Measurements from ENCODE around the gene ABCB9. TPM values are rescaled to one million over a fixed set of nuclear protein-coding genes. Genes with fewer than 3 reads are reported as not detected.

The ABCB9 gene
- total and polyA plus RNA-seq, 2 of the 8 experiments (the other 6 are each of a cell fraction or from before 2014, with no cell fraction given): 3.8 to 8.0 TPM

DNA sequence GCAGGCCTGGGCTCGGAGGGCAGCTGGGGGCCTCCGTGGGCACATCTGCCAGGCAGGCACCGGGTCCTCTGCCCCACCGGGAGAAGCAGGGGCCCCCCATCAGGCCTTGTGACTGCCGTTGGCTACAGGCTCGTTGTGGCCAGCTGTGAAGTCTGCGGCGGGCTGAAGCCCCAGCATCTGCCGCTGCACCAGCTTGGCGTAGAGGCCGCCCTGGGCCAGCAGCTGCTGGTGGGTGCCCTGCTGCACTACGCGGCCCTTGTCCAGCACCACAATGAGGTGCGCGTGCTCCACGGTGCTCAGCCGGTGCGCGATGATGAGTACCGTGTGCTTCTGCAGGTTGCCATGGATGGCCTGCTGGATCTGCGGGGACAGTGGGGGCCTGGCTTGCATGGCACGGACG lies 36.5 kb downstream of the ABCB9 start:
- Histone ChIP-seq H2AFZ (ENCODE audit: low read length) (no peak overlapping the region), H2BK120ac (replicated peaks; ENCODE audit: low read depth, low read length) (no peak overlapping the region), H3K9me3 (ENCODE audit: insufficient read depth in 2 of 2, low read depth in 1 of 2, low read length in 1 of 2) (no peaks in the 10 kb centered on the region), H3K4ac (replicated peaks; ENCODE audit: insufficient read length, low read depth, low read length) (no peak overlapping the region), H3K9ac (replicated peaks in 1 of 4; ENCODE audit: extremely low read depth in 1 of 4, low read depth in 3 of 4, low read length in 3 of 4) (no peak overlapping the region), H3K79me2 (ENCODE audit: control insufficient read depth in 1 of 2, insufficient read depth in 2 of 2, low read length in 2 of 2) (no peaks in the 10 kb centered on the region), H2AK5ac (ENCODE audit: low read depth, low read length) (no peak overlapping the region), H4K5ac (ENCODE audit: insufficient read length, low read depth, low read length) (no peak overlapping the region), H2BK12ac (ENCODE audit: low read depth, low read length) (no peak overlapping the region), H3K23ac (ENCODE audit: insufficient read length) (no peak overlapping the region), H4K20me1 (replicated peaks in 1 of 2; ENCODE audit: control insufficient read depth in 1 of 2, insufficient read depth in 2 of 2, low read length in 2 of 2) (no peaks in the 10 kb centered on the region), H2BK15ac (ENCODE audit: low read length) (no peak overlapping the region), H3K36me3 (ENCODE audit: control insufficient read depth in 2 of 4, insufficient read depth in 4 of 4, low read length in 3 of 4) (no peaks in the 10 kb centered on the region), H3K4me2 (ENCODE audit: insufficient read depth in 1 of 2, low read depth in 2 of 2, low read length in 2 of 2) (no peak overlapping the region), H4K91ac (replicated peaks; ENCODE audit: insufficient read length, low read length) (no peak overlapping the region), H2BK20ac (ENCODE audit: low read length) (no peak overlapping the region), H3K4me1 (replicated peaks in 1 of 4; ENCODE audit: control insufficient read depth in 3 of 4, insufficient read depth in 4 of 4, low read length in 3 of 4) (no peaks in the 10 kb centered on the region; a peak in 1 of 7 replicates), H3K27me3 (replicated peaks in 1 of 4; ENCODE audit: control insufficient read depth in 3 of 4, extremely low read depth in 1 of 4, insufficient read depth in 3 of 4, low read length in 3 of 4) (no peaks in the 10 kb centered on the region), H4K8ac (ENCODE audit: extremely low read depth, insufficient read depth, low read length) (no peak overlapping the region; the same call in 1 of the 2 replicates), H3K18ac (ENCODE audit: extremely low read depth, low read length) (no peak overlapping the region), H3K14ac (ENCODE audit: insufficient read length) (no peak overlapping the region), H3K27ac (ENCODE audit: low read depth, low read length) (no peak overlapping the region), H3K56ac (replicated peaks; ENCODE audit: insufficient read length, low read depth, low read length) (no peak overlapping the region), H3K4me3 (ENCODE audit: extremely low read depth in 1 of 4, insufficient read depth in 2 of 4, low read depth in 3 of 4, low read length in 4 of 4) (no peak overlapping the region), H3K23me2 (ENCODE audit: low read depth, low read length) (no peaks in the 10 kb centered on the region), H3K79me1 (ENCODE audit: low read depth, low read length) (no peaks in the 10 kb centered on the region), H2BK5ac (ENCODE audit: low read depth, low read length) (no peak overlapping the region)
- FAIRE-seq (no peak), DNase-seq (ENCODE audit: low read depth in 1 of 2, low spot score in 2 of 2) (no peak)
- TF ChIP-seq SP1 (IDR thresholded peaks at IDR 0.05; ENCODE audit: low read depth, low read length) (no peak), EGR1 (IDR thresholded peaks at IDR 0.05; ENCODE audit: borderline replicate concordance, low read depth, low read length) (no peak), CTBP2 (IDR thresholded peaks at IDR 0.05; ENCODE audit: borderline replicate concordance, insufficient read depth, insufficient read length, low read length) (no peak), TEAD4 (IDR thresholded peaks at IDR 0.05; ENCODE audit: low read depth, low read length) (no peak), SAP30 (IDR thresholded peaks at IDR 0.05; ENCODE audit: insufficient read depth, insufficient replicate concordance, low read length) (no peak), SP4 (IDR thresholded peaks at IDR 0.05; ENCODE audit: low read length) (no peak), HDAC6 (IDR thresholded peaks at IDR 0.05; ENCODE audit: low read depth, low read length) (no peak), SRF (IDR thresholded peaks at IDR 0.05; ENCODE audit: low read depth, low read length) (no peak), CREB1 (IDR thresholded peaks at IDR 0.05) (no peak), HDAC2 (IDR thresholded peaks at IDR 0.05; ENCODE audit: borderline replicate concordance in 1 of 2, low read depth in 2 of 2, low read length in 2 of 2) (no peak), MAX (IDR thresholded peaks at IDR 0.05) (no peak), RBBP5 (IDR thresholded peaks at IDR 0.05; ENCODE audit: borderline replicate concordance, low read depth, low read length) (no peak), ASH2L (IDR thresholded peaks at IDR 0.05; ENCODE audit: low read length) (no peak), RAD21 (IDR thresholded peaks at IDR 0.05 in 1 of 2, conservative IDR thresholded peaks at IDR 0.05 in 1 of 2; ENCODE audit: low read depth in 2 of 2, low read length in 2 of 2) (no peak)
- ChIA-PET CTCF (ENCODE audit: partially characterized antibody) (interaction anchor here (0.6 to 3.0 kb wide), 7 partner anchors 16 to 350 kb away, joined by 3 to 12 read pairs (median 4); no protein-coding TSS in a partner anchor), POLR2A (ENCODE audit: partially characterized antibody) (no interaction called here)
- 92% methylated on average over 23 of the region's 23 CpGs; no CpG with 5 or more reads in 1 of the 2 experiments for WGBS, 2 experiments (ENCODE audit: extremely low coverage in 1 of 2, insufficient coverage in 1 of 2, insufficient read length in 1 of 2, insufficient replicate concordance in 2 of 2, low coverage in 1 of 2, low lambda C conversion rate in 2 of 2, missing lambda C conversion rate in 1 of 2)

Measured in H1 (cell line).